MV-4-11 (cell line): ENCODE results near the gene AGPAT3.

Experiments used
- DNase-seq: peaks from one replicate; lab custom pipeline; 2025; lab: John Stamatoyannopoulos, UW

Gene AGPAT3

GRCh38 chr21:43865540-43866259 is 677 bp downstream of the AGPAT3 start:
- DNase-seq = no peak

GRCh38 chr21:43866260-43866629 is 1.2 kb downstream of the AGPAT3 start:
- no peak for DNase-seq

- DNase-seq = no peak
These were observed 1.8 kb downstream of the AGPAT3 start for GRCh38 chr21:43866659-43867331.

GRCh38 chr21:43867332-43867703 is 2.3 kb downstream of the AGPAT3 start:
- no peak for DNase-seq

DNA sequence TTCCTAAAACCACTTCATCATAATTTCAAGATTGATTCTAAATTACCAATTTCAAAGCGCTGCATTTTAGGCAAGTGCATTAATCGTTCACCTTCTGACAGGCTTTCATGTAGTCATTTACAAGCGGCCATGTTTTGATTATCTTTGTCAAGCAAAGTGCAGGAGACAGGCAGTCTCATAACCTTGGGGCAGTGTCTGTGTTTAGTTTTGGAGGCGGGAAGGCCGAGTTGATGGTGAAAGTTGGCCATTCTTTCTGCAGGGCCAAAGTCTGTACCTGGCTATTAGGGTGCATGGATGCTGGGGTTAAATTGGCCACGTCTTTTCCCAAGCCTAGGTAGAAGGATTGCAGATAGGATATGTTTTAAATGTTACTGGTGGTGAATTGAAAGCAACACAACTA is 2.9 kb downstream of the AGPAT3 start:
- DNase-seq = no peak

DNA sequence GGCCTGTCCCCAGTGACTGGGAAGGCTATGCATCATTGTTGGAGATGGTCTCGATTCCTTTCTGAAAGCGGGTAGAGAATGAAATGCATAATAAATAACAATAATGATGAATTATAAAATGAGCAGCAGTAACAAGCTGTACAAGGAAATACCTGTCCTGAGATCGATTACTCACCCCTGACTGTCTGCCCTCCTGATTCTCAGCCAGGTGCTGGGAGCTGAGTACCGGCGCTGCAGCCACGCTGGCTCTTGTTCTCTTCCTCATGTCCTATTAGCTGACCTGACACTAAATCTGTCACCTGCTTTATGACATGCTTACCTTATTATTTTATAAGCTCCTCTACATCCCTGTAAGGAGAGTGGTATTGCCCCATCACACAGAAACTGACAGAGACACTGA is 3.4 kb downstream of the AGPAT3 start:
- DNase-seq = no peak

- DNase-seq = no peak
These were observed 4.7 kb downstream of the AGPAT3 start for GRCh38 chr21:43869486-43870325.

- DNase-seq = no peak
These were observed 6.5 kb downstream of the AGPAT3 start for GRCh38 chr21:43871487-43871886.

DNA sequence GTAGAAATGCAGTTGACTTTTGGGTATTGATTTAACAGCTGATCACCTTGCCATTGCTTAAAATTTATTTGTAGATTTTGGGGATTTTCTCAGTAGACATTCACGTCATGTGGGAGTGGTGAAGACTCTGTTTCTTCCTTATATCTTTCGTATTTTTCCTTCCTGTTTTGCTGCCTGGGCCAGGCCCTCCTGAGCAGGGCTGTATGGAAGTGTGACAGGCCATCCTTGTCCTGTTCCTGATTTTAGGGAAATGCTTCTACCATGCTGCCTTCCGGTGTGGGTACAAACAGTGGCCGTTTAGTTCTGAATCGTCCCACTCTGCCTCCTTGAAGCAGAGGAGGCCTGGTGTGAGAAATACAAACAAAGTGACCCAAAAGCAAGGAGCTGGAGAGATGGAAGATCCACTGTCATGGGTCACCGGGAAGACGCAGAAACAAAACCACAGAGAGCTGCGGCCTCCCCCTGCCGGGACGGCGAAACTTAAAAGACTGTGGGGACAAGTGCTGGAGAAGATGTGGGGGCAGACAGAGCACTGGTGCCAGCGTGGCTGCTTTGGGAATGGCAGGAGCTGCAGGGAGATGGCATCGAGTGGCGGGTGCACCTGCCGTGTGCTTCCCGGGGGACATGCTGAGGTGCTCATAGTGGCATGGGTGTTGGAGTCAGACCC is 7.6 kb downstream of the AGPAT3 start:
- DNase-seq = no peak

DNA sequence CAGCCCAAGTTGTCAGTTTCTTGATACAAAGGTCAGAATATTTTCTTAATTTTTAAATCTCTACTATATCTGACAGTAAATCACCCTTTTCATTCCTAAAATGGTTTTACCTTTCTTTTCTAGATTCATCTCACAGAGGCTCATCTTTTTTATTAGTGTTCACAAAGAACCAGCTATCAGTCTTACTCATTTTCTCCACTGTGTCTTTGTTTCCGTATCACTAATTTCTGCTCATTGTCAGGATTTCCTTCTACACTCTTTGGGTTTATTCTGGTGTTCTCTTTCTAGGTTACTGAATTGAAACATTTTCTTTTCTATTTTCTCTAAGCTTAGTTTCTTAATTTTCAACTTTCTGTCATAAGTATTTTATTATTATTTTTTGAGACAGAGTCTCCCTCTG is 8.7 kb downstream of the AGPAT3 start:
- no peak for DNase-seq

DNA sequence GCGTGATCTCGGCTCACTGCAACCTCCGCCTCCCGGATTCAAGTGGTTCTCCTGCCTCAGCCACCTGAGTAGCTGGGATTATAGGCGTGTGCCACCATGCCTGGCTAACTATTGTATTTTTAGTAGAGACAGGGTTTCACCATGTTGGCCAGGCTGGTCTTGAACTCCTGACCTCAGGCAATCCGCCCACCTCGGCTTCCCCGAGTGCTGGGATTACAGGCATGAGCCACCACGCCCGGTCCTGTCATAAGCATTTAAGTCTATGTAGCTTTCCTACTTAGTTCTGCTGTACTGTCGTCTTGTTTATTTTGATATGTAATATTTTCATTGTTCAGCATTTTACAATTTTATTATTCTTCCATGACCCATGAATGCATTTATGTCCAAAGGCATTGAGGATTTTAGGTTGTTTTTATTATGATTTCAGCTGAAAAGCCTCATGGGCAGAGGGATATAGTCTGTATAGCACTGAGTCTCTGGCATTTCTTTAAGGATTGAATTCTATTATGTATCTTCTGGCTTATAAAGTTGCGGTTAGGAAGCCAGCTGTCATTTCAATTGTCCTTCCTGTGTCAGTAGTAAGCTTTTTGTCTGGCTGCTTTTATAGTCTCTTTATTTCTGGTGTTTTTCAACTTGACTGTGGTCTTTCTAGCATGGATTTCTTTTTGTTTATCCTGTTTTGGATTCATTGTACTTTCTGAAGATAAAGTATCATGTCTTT is 9.2 kb downstream of the AGPAT3 start:
- no peak for DNase-seq

DNA sequence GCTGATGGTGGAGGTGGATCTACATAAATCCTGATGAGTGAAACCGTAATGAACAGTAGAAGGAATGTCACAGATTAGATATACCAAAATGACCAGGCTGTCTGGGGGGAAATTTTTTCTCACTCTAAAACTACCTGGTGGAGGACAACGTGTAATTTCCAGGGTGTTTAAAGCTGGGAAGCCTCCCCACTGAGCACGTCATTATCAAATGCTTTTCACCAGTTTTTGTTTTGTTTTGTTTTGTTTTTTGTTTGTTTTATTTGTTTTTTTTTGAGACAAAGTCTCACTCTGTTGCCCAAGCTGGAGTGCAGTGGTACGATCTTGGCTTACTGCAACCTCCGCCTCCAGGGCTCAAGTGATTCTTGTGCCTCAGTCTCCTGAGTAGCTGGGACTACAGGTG is 11.6 kb downstream of the AGPAT3 start:
- no peak for DNase-seq

DNA sequence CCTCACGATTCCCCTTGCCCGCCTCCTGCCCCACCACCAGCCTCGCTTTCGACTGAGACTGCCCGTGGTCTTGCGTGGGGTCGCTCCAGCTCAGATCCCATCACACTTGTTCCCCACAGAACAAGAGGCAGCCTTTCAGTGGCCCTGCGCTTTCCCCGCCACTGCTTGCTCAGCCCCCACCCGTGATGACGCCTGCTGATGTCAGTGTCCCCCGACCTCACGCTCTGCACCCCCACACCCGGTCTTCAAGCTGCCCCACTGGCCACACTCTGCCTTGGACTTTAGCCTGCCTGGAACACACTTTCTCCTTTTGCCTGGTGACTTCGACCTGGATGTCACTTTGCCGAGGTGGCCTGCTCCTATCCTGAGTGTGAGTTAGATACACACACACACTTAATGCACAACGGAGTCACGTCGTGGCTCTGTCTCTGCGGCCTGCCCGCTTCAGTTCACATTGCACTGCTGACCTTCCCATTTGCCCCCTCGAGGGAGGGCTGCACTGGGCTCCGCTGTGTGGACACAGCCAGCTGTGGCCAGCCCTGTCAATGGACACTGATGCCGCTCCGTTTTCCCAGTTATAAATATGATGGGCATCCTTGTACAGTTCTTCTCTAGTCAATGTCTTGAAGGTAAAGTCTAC is 13.0 kb downstream of the AGPAT3 start:
- DNase-seq = no peak

DNA sequence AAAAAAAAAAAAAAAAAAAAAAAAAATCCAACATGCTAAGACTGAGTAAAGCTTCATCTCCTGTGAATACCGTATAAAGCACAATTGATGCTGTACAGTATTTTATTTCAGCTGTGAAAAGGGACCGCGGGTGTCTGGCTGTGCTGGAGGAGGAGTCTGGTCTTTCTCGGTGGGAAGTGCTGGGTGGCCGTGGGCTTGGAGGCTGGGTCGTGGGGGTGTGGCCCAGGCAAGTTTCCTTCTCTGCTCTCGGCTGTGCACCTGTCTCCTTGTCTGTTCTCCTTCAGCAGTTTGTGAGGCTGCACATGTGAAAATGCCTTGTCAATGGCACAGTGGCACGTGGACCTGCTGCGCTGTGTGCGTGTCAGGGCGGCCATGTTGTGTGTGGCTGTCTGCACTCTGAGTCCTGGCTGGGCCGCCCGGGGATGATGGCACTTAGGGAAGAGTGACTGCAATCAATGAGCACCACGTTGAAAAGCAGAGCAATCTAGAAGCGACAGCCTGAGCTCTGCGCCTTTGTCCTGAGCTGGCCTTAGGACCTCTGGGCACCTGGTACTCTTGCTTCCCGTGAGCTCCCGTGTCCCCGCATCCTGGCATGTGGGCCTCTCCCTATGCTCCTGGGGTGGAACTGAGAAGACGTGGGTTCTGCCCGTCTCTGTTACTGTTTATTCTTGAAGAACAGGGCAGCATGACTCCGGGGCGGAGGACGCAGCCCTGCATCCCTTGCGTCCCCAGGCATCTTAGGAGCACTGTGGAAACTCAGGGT is 14.5 kb downstream of the AGPAT3 start:
- DNase-seq = no peak

- no peak for DNase-seq
These were observed 15.3 kb downstream of the AGPAT3 start for GRCh38 chr21:43880111-43880985.

GRCh38 chr21:43881283-43881682 is 16.3 kb downstream of the AGPAT3 start:
- DNase-seq = no peak

- no peak for DNase-seq
These were observed 16.9 kb downstream of the AGPAT3 start for GRCh38 chr21:43881935-43882334.

GRCh38 chr21:43882952-43883545 is 18.0 kb downstream of the AGPAT3 start:
- no peak for DNase-seq
